SK-N-MC (cell line): ENCODE measurements around the gene FLNC.

Experiments used
- DNase-seq: peaks from one replicate; pipeline ENCODE4 v3.0.0-alpha.2; 2011; ENCODE audit warnings: low read depth, low spot score
- H3K27ac ChIP-seq: fragments of 200-600 bp; sonication (generic); 2 replicates; pipeline ENCODE4 v1.5.1; 2016; ENCODE audit warnings: mixed run types
- H3K36me3 ChIP-seq: fragments of 200-600 bp; sonication (generic); 2 replicates; pipeline ENCODE4 v1.6.1; 2017; ENCODE audit warnings: antibody characterized with exemption, low read length, mixed read lengths; ENCODE audit not compliant: insufficient read depth
- H3K4me3 ChIP-seq: fragments of 200-600 bp; sonication (generic); 2 replicates; pipeline ENCODE4 v1.5.1; 2016
- H3K9ac ChIP-seq: fragments of 200-600 bp; sonication (generic); 2 replicates; pipeline ENCODE4 v1.8.0; 2017; ENCODE audit warnings: mixed run types, mixed read lengths; ENCODE audit not compliant: insufficient read length
- H3K9me3 ChIP-seq: fragments of 200-600 bp; sonication (generic); 2 replicates; pipeline ENCODE4 v1.6.1; 2017; ENCODE audit warnings: low read depth, mild to moderate bottlenecking, antibody characterized with exemption, low read length, moderate library complexity, mixed read lengths
- EZH2 ChIP-seq: fragments of 200-600 bp; sonication (generic); IDR thresholded peaks from one replicate; pipeline ENCODE4 v1.6.1; 2017; ENCODE audit warnings: antibody characterized with exemption
- FOXP2 ChIP-seq: optimal IDR thresholded peaks from 2 replicates; pipeline ENCODE3; 2011; ENCODE audit warnings: mild to moderate bottlenecking, moderate library complexity; ENCODE audit not compliant: insufficient read depth; ENCODE audit errors: extremely low read length, control extremely low read depth
- POLR2AphosphoS5 ChIP-seq: IDR thresholded peaks from 2 replicates; pipeline ENCODE4 v1.6.1; 2012; ENCODE audit warnings: mild to moderate bottlenecking, low read depth, low read length, borderline replicate concordance

FLNC gene

GRCh38 chr7:128790315-128791041 lies 39.7 kb upstream of the FLNC start:
- no peak for DNase-seq
- Histone ChIP-seq H3K4me3 (peak overlapping the region; percentile 87), H3K9ac (peak overlapping the region; percentile 41), H3K9me3 (no peaks in the 10 kb centered on the region), H3K36me3 (no peaks in the 10 kb centered on the region), H3K27ac (no peak overlapping the region)
- no peak for TF ChIP-seq FOXP2
- no peak for TF ChIP-seq EZH2
- no peak for TF ChIP-seq POLR2AphosphoS5

GRCh38 chr7:128791121-128791971 lies 38.9 kb upstream of the FLNC start, which contains the start of gene CCDC136:
Gene CCDC136 (plus strand): TSS chr7:128791968. CDS start chr7:128792412, 444 bp downstream.
- TF ChIP-seq FOXP2 (no peak), EZH2 (no peak), POLR2AphosphoS5 (no peak)
- peak within 1 kb of the TSS; percentile 41 for H3K9ac ChIP-seq
- no peak within 1 kb of the TSS for H3K27ac ChIP-seq
- no peaks in the 10 kb centered on the region for H3K36me3 ChIP-seq
- no peak for DNase-seq
- no peaks in the 10 kb centered on the region for H3K9me3 ChIP-seq
- H3K4me3 ChIP-seq: peak within 1 kb of the TSS; percentile 87

GRCh38 chr7:128791972-128792327 lies 38.3 kb upstream of the FLNC start:
- Histone ChIP-seq H3K9ac (no peak overlapping the region), H3K27ac (no peak overlapping the region), H3K9me3 (no peaks in the 10 kb centered on the region), H3K36me3 (no peaks in the 10 kb centered on the region), H3K4me3 (peak overlapping the region; percentile 87)
- TF ChIP-seq FOXP2 (no peak), POLR2AphosphoS5 (no peak)
- DNase-seq: no peak

- Histone ChIP-seq H3K9ac (no peak overlapping the region), H3K36me3 (no peaks in the 10 kb centered on the region), H3K9me3 (no peaks in the 10 kb centered on the region), H3K27ac (no peak overlapping the region), H3K4me3 (no peak overlapping the region)
- TF ChIP-seq EZH2: no peak
- no peak for TF ChIP-seq POLR2AphosphoS5
- TF ChIP-seq FOXP2: no peak
- no peak for DNase-seq
Measured at GRCh38 chr7:128792471-128793180, 37.6 kb upstream of the FLNC start.

- Histone ChIP-seq H3K36me3 (no peaks in the 10 kb centered on the region), H3K9me3 (no peaks in the 10 kb centered on the region), H3K27ac (no peak overlapping the region), H3K9ac (no peak overlapping the region), H3K4me3 (no peak overlapping the region)
- TF ChIP-seq POLR2AphosphoS5 (no peak), FOXP2 (no peak), EZH2 (no peak)
- DNase-seq: no peak
Measured at GRCh38 chr7:128793181-128793547, 37.0 kb upstream of the FLNC start.

GRCh38 chr7:128794020-128794419 lies 36.2 kb upstream of the FLNC start:
- DNase-seq: no peak
- H3K9me3 ChIP-seq: no peaks in the 10 kb centered on the region
- no peak overlapping the region for H3K4me3 ChIP-seq
- TF ChIP-seq POLR2AphosphoS5 (no peak), EZH2 (no peak), FOXP2 (no peak)
- H3K9ac ChIP-seq: no peak overlapping the region
- no peak overlapping the region for H3K27ac ChIP-seq
- no peaks in the 10 kb centered on the region for H3K36me3 ChIP-seq

- TF ChIP-seq FOXP2: no peak
- TF ChIP-seq EZH2: no peak
- TF ChIP-seq POLR2AphosphoS5: no peak
Measured at GRCh38 chr7:128794436-128794835, 35.8 kb upstream of the FLNC start.

GRCh38 chr7:128795129-128795528 lies 35.1 kb upstream of the FLNC start:
- DNase-seq: no peak
- Histone ChIP-seq H3K9me3 (no peaks in the 10 kb centered on the region), H3K4me3 (no peak overlapping the region), H3K9ac (no peak overlapping the region), H3K27ac (no peak overlapping the region), H3K36me3 (no peaks in the 10 kb centered on the region)
- TF ChIP-seq EZH2 (no peak), FOXP2 (no peak), POLR2AphosphoS5 (no peak)

More at GRCh38 chr7:128794436-128794835, 35.8 kb upstream of the FLNC start:
- DNase-seq: no peak
- Histone ChIP-seq H3K9ac (no peak overlapping the region), H3K36me3 (no peaks in the 10 kb centered on the region), H3K9me3 (no peaks in the 10 kb centered on the region), H3K4me3 (no peak overlapping the region), H3K27ac (no peak overlapping the region)
